ENCODE results near the gene ARHGAP8.

Gene ARHGAP8

GRCh38 chr22:44805711-44806110 lies 53.3 kb downstream of the ARHGAP8 start:
- Histone ChIP-seq H3K9ac (ENCODE audit: low read depth, low read length, poor library complexity, severe bottlenecking) (no peak overlapping the region), H3K4me2 (ENCODE audit: low read depth, low read length, poor library complexity, severe bottlenecking) (peak overlapping the region; percentile 4), H3K36me3 (ENCODE audit: insufficient read depth, low read length) (no peaks in the 10 kb centered on the region), H4K20me1 (ENCODE audit: insufficient read depth, low read length, poor library complexity, severe bottlenecking) (no peaks in the 10 kb centered on the region), H3K27me3 (ENCODE audit: insufficient read depth, low read length, poor library complexity, severe bottlenecking) (no peaks in the 10 kb centered on the region), H3K79me2 (ENCODE audit: insufficient read depth, low read length) (no peaks in the 10 kb centered on the region), H3K4me3 (ENCODE audit: low read length, poor library complexity, severe bottlenecking) (no peak overlapping the region), H3K9me2 (replicated peaks; ENCODE audit: low read depth, low read length) (no peaks in the 10 kb centered on the region), H3K9me3 (ENCODE audit: insufficient read depth, low read depth, low read length) (no peaks in the 10 kb centered on the region), H2AFZ (ENCODE audit: low read length) (no peak overlapping the region), H3K4me1 (ENCODE audit: insufficient read depth, low read length, poor library complexity, severe bottlenecking) (peaks cover 27% of the 10 kb centered on the region), H3F3A (ENCODE audit: low read depth) (peaks cover 3% of the 10 kb centered on the region; the same call in 1 of the 2 replicates)
- TF ChIP-seq CTCF (conservative IDR thresholded peaks at IDR 0.05; ENCODE audit: low read length) (no peak), EZH2phosphoT487 (IDR thresholded peaks at IDR 0.05; ENCODE audit: borderline replicate concordance) (no peak)

GRCh38 chr22:44807232-44807631 lies 54.9 kb downstream of the ARHGAP8 start:
- no peaks in the 10 kb centered on the region for H3K9me2 ChIP-seq (replicated peaks; ENCODE audit: low read depth, low read length)
- H3K79me2 ChIP-seq (ENCODE audit: insufficient read depth, low read length): no peaks in the 10 kb centered on the region
- H3K9me3 ChIP-seq (ENCODE audit: insufficient read depth, low read depth, low read length): no peaks in the 10 kb centered on the region
- H3K27me3 ChIP-seq (ENCODE audit: insufficient read depth, low read length, poor library complexity, severe bottlenecking): no peaks in the 10 kb centered on the region
- H3K4me3 ChIP-seq (ENCODE audit: low read length, poor library complexity, severe bottlenecking): no peak overlapping the region
- no peak overlapping the region for H3K4me2 ChIP-seq (ENCODE audit: low read depth, low read length, poor library complexity, severe bottlenecking)
- no peak overlapping the region for H3K9ac ChIP-seq (ENCODE audit: low read depth, low read length, poor library complexity, severe bottlenecking)
- no peak overlapping the region for H2AFZ ChIP-seq (ENCODE audit: low read length)
- no peaks in the 10 kb centered on the region for H4K20me1 ChIP-seq (ENCODE audit: insufficient read depth, low read length, poor library complexity, severe bottlenecking)
- no peak for TF ChIP-seq CTCF (conservative IDR thresholded peaks at IDR 0.05; ENCODE audit: low read length)
- no peak for TF ChIP-seq EZH2phosphoT487 (IDR thresholded peaks at IDR 0.05; ENCODE audit: borderline replicate concordance)
- H3K36me3 ChIP-seq (ENCODE audit: insufficient read depth, low read length): no peaks in the 10 kb centered on the region
- peaks cover 3% of the 10 kb centered on the region; the same call in 1 of the 2 replicates for H3F3A ChIP-seq (ENCODE audit: low read depth)
- peaks cover 25% of the 10 kb centered on the region for H3K4me1 ChIP-seq (ENCODE audit: insufficient read depth, low read length, poor library complexity, severe bottlenecking)

- Histone ChIP-seq H3K9ac (ENCODE audit: low read depth, low read length, poor library complexity, severe bottlenecking) (no peak overlapping the region), H3K4me3 (ENCODE audit: low read length, poor library complexity, severe bottlenecking) (no peak overlapping the region), H3K4me1 (ENCODE audit: insufficient read depth, low read length, poor library complexity, severe bottlenecking) (peaks cover 16% of the 10 kb centered on the region), H3F3A (ENCODE audit: low read depth) (peaks cover 3% of the 10 kb centered on the region; the same call in 1 of the 2 replicates), H3K4me2 (ENCODE audit: low read depth, low read length, poor library complexity, severe bottlenecking) (no peak overlapping the region), H3K9me3 (ENCODE audit: insufficient read depth, low read depth, low read length) (no peaks in the 10 kb centered on the region), H2AFZ (ENCODE audit: low read length) (no peak overlapping the region), H3K36me3 (ENCODE audit: insufficient read depth, low read length) (no peaks in the 10 kb centered on the region), H4K20me1 (ENCODE audit: insufficient read depth, low read length, poor library complexity, severe bottlenecking) (no peaks in the 10 kb centered on the region), H3K27me3 (ENCODE audit: insufficient read depth, low read length, poor library complexity, severe bottlenecking) (no peaks in the 10 kb centered on the region), H3K9me2 (replicated peaks; ENCODE audit: low read depth, low read length) (no peaks in the 10 kb centered on the region), H3K79me2 (ENCODE audit: insufficient read depth, low read length) (no peaks in the 10 kb centered on the region)
- TF ChIP-seq CTCF (conservative IDR thresholded peaks at IDR 0.05; ENCODE audit: low read length) (peak; percentile 52), EZH2phosphoT487 (IDR thresholded peaks at IDR 0.05; ENCODE audit: borderline replicate concordance) (no peak)
Observed at GRCh38 chr22:44807915-44808690, 55.7 kb downstream of the ARHGAP8 start.

Data from Loucy (cell line).